Bronchial epithelial cell (primary cell): ENCODE results near the gene CLNK. TPM values are rescaled to one million over a fixed set of nuclear protein-coding genes. Genes with fewer than 3 reads are reported as not detected.
A peak's percentile ranks its signal among the peaks of the same experiment; 100 is the strongest.
"Not testable (repeated sequence)": the region's sequence is repeated elsewhere in the genome, so short reads cannot be mapped to it uniquely, and the experiment has no call there.

Experiments
- DNase-seq: peaks from one replicate; pipeline ENCODE4 v3.0.0-alpha.2; 2010; ENCODE audit warnings: low read depth
- FAIRE-seq: peaks from 2 replicates; lab custom pipeline; 2011; peaks lifted over from hg19 to GRCh38; lab: Jason Lieb, UNC
- H3K27me3 ChIP-seq: 2 replicates; pipeline ENCODE4 v1.5.1; 2011; ENCODE audit warnings: low read length; ENCODE audit not compliant: control insufficient read depth, insufficient read depth
- H3K36me3 ChIP-seq: 2 replicates; pipeline ENCODE4 v1.5.1; 2011; ENCODE audit warnings: low read length; ENCODE audit not compliant: control insufficient read depth, insufficient read depth
- H3K4me3 ChIP-seq: 2 replicates; pipeline ENCODE4 v1.5.1; 2011; ENCODE audit warnings: mild to moderate bottlenecking, low read depth, low read length, control low read depth
- total RNA-seq: library from RNA; depleted of rRNA; stranded (reverse); fragments of >200 nt; gene quantifications from 2 replicates; pipeline ENCODE4 v1.2.1, GENCODE V29; 2014
- TF ChIP-seq, protein P1 (sequence below): IDR thresholded peaks from 2 replicates; pipeline ENCODE4 v1.5.1; 2011; ENCODE audit warnings: mild to moderate bottlenecking, moderate library complexity, low read length, control low read depth, inconsistent platforms; ENCODE audit not compliant: insufficient read depth, severe bottlenecking

Gene CLNK
- total RNA-seq, 1 donor from 2014 or later, result not detected

DNA sequence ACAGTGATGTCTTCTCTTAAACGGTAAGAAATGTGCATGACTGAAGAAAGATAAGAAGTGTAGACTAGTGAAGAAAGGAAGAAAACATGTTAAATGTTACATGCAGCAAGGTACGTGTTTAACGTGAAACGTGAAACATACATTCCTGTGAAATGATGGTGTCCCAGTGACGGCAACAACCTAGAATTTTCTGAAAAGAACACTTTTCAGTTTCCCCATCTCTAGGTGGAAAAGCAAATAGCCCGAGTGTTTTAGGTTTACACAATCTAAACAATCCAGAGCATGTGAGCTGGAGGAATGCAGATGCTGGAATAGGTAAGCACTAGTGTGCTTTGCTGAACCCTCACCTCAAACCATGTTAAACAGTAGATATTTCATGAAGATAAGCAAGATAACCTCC, 60.7 kb downstream of the CLNK start:
- H3K4me3 ChIP-seq, result no peak overlapping the region
- no peaks in the 10 kb centered on the region for H3K36me3 ChIP-seq
- FAIRE-seq (no peak), DNase-seq (peak; percentile 55)
- TF ChIP-seq, protein P1, sequence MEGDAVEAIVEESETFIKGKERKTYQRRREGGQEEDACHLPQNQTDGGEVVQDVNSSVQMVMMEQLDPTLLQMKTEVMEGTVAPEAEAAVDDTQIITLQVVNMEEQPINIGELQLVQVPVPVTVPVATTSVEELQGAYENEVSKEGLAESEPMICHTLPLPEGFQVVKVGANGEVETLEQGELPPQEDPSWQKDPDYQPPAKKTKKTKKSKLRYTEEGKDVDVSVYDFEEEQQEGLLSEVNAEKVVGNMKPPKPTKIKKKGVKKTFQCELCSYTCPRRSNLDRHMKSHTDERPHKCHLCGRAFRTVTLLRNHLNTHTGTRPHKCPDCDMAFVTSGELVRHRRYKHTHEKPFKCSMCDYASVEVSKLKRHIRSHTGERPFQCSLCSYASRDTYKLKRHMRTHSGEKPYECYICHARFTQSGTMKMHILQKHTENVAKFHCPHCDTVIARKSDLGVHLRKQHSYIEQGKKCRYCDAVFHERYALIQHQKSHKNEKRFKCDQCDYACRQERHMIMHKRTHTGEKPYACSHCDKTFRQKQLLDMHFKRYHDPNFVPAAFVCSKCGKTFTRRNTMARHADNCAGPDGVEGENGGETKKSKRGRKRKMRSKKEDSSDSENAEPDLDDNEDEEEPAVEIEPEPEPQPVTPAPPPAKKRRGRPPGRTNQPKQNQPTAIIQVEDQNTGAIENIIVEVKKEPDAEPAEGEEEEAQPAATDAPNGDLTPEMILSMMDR, result no peak
- H3K27me3 ChIP-seq, result no peaks in the 10 kb centered on the region

DNA sequence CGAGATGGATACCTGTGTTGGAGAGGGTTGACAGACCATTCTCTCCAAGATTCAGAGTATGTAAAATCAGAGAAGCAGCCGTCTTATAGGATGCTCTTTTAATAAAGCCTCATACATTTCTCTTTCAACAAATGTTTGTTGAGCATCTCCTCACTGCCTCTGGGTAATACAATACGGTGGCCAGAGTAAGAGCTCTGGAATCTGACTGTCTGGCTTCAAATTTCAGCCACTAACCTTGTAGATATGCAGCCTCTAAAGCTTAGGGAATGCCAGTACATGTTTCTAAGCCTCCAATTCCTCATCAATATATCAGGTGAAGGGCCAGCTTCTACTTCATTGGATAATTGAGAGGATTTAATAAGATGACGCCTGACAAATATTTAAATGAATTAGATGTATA, 61.3 kb downstream of the CLNK start:
- TF ChIP-seq, protein P1, result no peak
- Histone ChIP-seq H3K36me3 (no peaks in the 10 kb centered on the region), H3K4me3 (no peak overlapping the region), H3K27me3 (no peaks in the 10 kb centered on the region)
- FAIRE-seq (no peak), DNase-seq (peak; percentile 66)

GRCh38 chr4:10622728-10623127, 61.8 kb downstream of the CLNK start:
- Histone ChIP-seq H3K27me3 (no peaks in the 10 kb centered on the region), H3K36me3 (no peaks in the 10 kb centered on the region), H3K4me3 (no peak overlapping the region)
- TF ChIP-seq, protein P1, result peak; percentile 25
- FAIRE-seq, result no peak
- peak; percentile 10 for DNase-seq

GRCh38 chr4:10620935-10621488, 63.6 kb downstream of the CLNK start:
- DNase-seq, result no peak
- no peak for FAIRE-seq
- Histone ChIP-seq H3K4me3 (no peak overlapping the region), H3K27me3 (no peaks in the 10 kb centered on the region), H3K36me3 (no peaks in the 10 kb centered on the region)
- TF ChIP-seq, protein P1, result no peak

DNA sequence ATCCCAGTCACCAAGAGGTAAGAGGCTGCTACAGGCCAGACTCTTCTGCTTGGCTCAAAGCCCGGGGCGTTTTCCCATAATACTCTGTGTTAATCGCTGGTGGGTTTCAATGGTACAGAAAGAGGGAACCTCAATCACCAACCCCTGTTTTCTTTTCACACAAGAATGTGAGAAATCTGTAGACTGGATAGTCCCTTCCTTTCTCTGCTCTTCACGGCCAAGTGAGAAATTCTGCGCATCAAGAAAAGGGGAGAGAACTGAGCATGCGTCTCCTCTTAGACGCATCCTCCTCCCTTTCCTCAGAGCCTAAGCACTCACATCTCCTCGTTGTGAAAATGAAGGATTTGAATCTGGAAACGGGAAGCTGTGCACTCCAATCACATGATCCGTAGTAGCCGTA, 64.7 kb downstream of the CLNK start:
- Histone ChIP-seq H3K4me3 (no peak overlapping the region), H3K27me3 (no peaks in the 10 kb centered on the region), H3K36me3 (no peaks in the 10 kb centered on the region)
- TF ChIP-seq, protein P1, result no peak
- DNase-seq, result no peak
- no peak for FAIRE-seq

- no peak overlapping the region for H3K4me3 ChIP-seq
- no peaks in the 10 kb centered on the region for H3K36me3 ChIP-seq
- H3K27me3 ChIP-seq, result no peaks in the 10 kb centered on the region
- no peak for FAIRE-seq
- DNase-seq, result peak; percentile 49
- TF ChIP-seq, protein P1, result no peak
Observed at GRCh38 chr4:10619220-10619619, 65.3 kb downstream of the CLNK start.

GRCh38 chr4:10614926-10615325, 69.6 kb downstream of the CLNK start:
- not testable (repeated sequence) for H3K27me3 ChIP-seq

More at GRCh38 chr4:10614926-10615325, 69.6 kb downstream of the CLNK start:
- H3K36me3 ChIP-seq, DNase-seq, FAIRE-seq, H3K4me3 ChIP-seq: not testable (repeated sequence)
